HepG2 (cell line): ENCODE data around the gene CDAN1. TPM values are rescaled to one million over a fixed set of nuclear protein-coding genes. Genes with fewer than 3 reads are reported as not detected.
A peak's percentile ranks its signal among the peaks of the same experiment; 100 is the strongest.

Experiments used
- ATRX ChIP-seq: sonication (generic); formaldehyde crosslinking; IDR thresholded peaks from 2 replicates; pipeline ENCODE4 v1.4.0; 2020; ENCODE audit warnings: missing genetic modification reagents, borderline replicate concordance
- DDIT3 ChIP-seq: sonication (generic); formaldehyde crosslinking; IDR thresholded peaks from 2 replicates; pipeline ENCODE4 v1.4.0; 2020; ENCODE audit warnings: mild to moderate bottlenecking, missing genetic modification reagents
- ESRRA ChIP-seq: sonication (generic); formaldehyde crosslinking; IDR thresholded peaks from 2 replicates; pipeline ENCODE4 v1.5.1; 2020; ENCODE audit warnings: mild to moderate bottlenecking, low read depth, missing genetic modification reagents
- GTF3A ChIP-seq: sonication (generic); formaldehyde crosslinking; conservative IDR thresholded peaks from 2 replicates; pipeline ENCODE4 v1.4.0; 2020; ENCODE audit warnings: mild to moderate bottlenecking, missing genetic modification reagents
- KDM5A ChIP-seq: fragments of 200-600 bp; sonication (generic); IDR thresholded peaks from 2 replicates; pipeline ENCODE4 v1.7.0; 2018; ENCODE audit warnings: antibody characterized with exemption, mild to moderate bottlenecking, low read length, borderline replicate concordance
- NCOR1 ChIP-seq: fragments of 200-600 bp; sonication (generic); IDR thresholded peaks from 2 replicates; pipeline ENCODE4 v1.7.0; 2017; ENCODE audit warnings: antibody characterized with exemption, low read length, borderline replicate concordance
- PRDM4 ChIP-seq: sonication (generic); formaldehyde crosslinking; IDR thresholded peaks from 2 replicates; pipeline ENCODE4 v1.9.0; 2021; ENCODE audit warnings: missing genetic modification reagents, borderline replicate concordance
- REPIN1 ChIP-seq: sonication (generic); formaldehyde crosslinking; IDR thresholded peaks from 2 replicates; pipeline ENCODE4 v1.8.0; 2022; ENCODE audit warnings: missing genetic modification reagents, low read depth, mild to moderate bottlenecking, borderline replicate concordance
- RFXANK ChIP-seq: IDR thresholded peaks from 2 replicates; pipeline ENCODE4 v1.6.1; 2016
- SNRNP70 ChIP-seq: fragments of 200-400 bp; formaldehyde crosslinking; IDR thresholded peaks from 2 replicates; pipeline ENCODE4 v1.6.1; 2017; ENCODE audit warnings: mild to moderate bottlenecking, low read depth, low read length, moderate library complexity
- SPEN ChIP-seq: sonication (generic); formaldehyde crosslinking; IDR thresholded peaks from 2 replicates; pipeline ENCODE4 v1.5.1; 2020; ENCODE audit warnings: low read depth, mild to moderate bottlenecking, missing genetic modification reagents
- TEAD3 ChIP-seq: optimal IDR thresholded peaks from 2 replicates; pipeline ENCODE3; 2016; ENCODE audit warnings: borderline replicate concordance
- THAP11 ChIP-seq: IDR thresholded peaks from 2 replicates; pipeline ENCODE4 v1.6.1; 2016; ENCODE audit warnings: missing biosample characterization, missing genetic modification reagents
- ZFX ChIP-seq: sonication (generic); formaldehyde crosslinking; IDR thresholded peaks from 2 replicates; pipeline ENCODE4 v1.4.0; 2020; ENCODE audit warnings: mild to moderate bottlenecking, low read depth, missing genetic modification reagents, moderate library complexity
- ZNF282 ChIP-seq: fragments of 450-650 bp; IDR thresholded peaks from 2 replicates; pipeline ENCODE4 v1.6.1; 2018; ENCODE audit not compliant: partially characterized antibody
- ZNF30 ChIP-seq: sonication (generic); formaldehyde crosslinking; IDR thresholded peaks from 2 replicates; pipeline ENCODE4 v1.5.0; 2020; ENCODE audit warnings: mild to moderate bottlenecking, missing genetic modification reagents
- ZNF326 ChIP-seq: sonication (generic); formaldehyde crosslinking; IDR thresholded peaks from 2 replicates; pipeline ENCODE4 v1.4.0; 2020; ENCODE audit warnings: missing genetic modification reagents, borderline replicate concordance
- ZNF335 ChIP-seq: sonication (generic); formaldehyde crosslinking; IDR thresholded peaks from 2 replicates; pipeline ENCODE4 v1.4.0; 2020; ENCODE audit warnings: missing genetic modification reagents
- ZNF337 ChIP-seq: sonication (generic); formaldehyde crosslinking; IDR thresholded peaks from 2 replicates; pipeline ENCODE4 v1.5.1; 2020; ENCODE audit warnings: missing genetic modification reagents, low read depth, mild to moderate bottlenecking, borderline replicate concordance
- ZNF343 ChIP-seq: sonication (generic); formaldehyde crosslinking; IDR thresholded peaks from 2 replicates; pipeline ENCODE4 v1.4.0; 2020; ENCODE audit warnings: mild to moderate bottlenecking, missing genetic modification reagents
- ZNF891 ChIP-seq: sonication (generic); formaldehyde crosslinking; IDR thresholded peaks from 2 replicates; pipeline ENCODE4 v1.5.0; 2020; ENCODE audit warnings: mild to moderate bottlenecking, missing genetic modification reagents
- polyA plus RNA-seq, 8 experiments: library from polyadenylated mRNA; depleted of rRNA in 3 of 8; stranded (reverse) in 7 of 8; unstranded in 1 of 8; fragments of >200 nt; fragmentation: Illumina TruSeq in 4 of 8; extraction: Trizol in 4 of 8; gene quantifications; 2 replicates each; pipeline versions ENCODE4 v1.2.1 to v1.2.3, GENCODE V29; 2011 to 2016; ENCODE audit warnings: low read depth in 4 of 8, missing spikeins in 1 of 8, mixed read lengths in 1 of 8; ENCODE audit not compliant: insufficient read depth in 1 of 8
- total RNA-seq, 5 experiments: library from RNA; depleted of rRNA; stranded (reverse); fragments of >200 nt; fragmentation: Illumina TruSeq; extraction: Trizol; gene quantifications; 2 replicates each; pipeline ENCODE4 v1.2.3, GENCODE V29; 2016; ENCODE audit warnings: low read depth in 1 of 5
- TF ChIP-seq, protein P1 (sequence below): sonication (generic); formaldehyde crosslinking; IDR thresholded peaks from 2 replicates; pipeline ENCODE4 v1.4.0; 2020; ENCODE audit warnings: missing genetic modification reagents
- TF ChIP-seq, protein P2 (sequence below): sonication (generic); formaldehyde crosslinking; IDR thresholded peaks from 2 replicates; pipeline ENCODE4 v1.8.0; 2022; ENCODE audit warnings: mild to moderate bottlenecking, missing genetic modification reagents, borderline replicate concordance

The CDAN1 gene
- total and polyA plus RNA-seq, 2 of the 13 experiments (the other 11 are each of a cell fraction or from before 2014, with no cell fraction given), result 5.0 to 16.1 TPM

DNA sequence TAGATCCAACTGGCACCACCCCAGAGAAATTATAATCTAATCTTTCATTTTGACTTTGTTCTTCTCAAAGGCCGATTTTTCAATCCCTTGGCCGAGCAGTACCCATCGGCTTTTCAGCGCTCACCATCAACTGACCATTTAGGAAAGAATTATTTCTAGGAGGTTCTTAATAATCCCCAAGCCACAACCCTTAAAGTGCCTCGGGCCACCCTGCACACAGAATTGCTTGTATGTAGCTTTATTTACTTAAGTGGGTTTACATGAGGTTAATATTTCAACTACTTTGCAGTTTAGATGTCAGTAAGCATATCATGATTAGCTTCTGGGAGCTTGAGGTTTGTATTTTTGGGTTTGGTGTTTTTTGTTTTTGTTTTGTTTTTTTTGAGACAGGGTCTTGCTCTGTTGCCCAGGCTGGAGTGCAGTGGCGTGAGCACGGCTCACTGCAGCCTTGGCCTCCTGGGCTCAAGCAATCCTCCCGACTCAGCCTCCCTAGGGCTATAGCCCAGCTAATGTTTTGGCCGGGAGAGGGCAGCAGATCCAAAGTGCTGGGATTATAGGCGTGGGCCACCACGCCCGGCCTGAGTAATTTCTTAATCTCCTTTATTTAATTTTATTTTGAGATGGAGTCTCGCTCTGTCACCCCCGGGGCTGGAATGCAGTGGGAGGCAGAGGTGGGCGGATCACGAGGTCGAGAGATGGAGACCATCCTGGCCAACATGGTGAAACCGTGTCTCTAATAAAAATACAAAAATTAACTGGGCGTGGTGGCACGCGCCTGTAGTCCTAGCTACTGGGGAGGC lies 801 bp upstream of the CDAN1 start (continued):
- TF ChIP-seq, protein P1, sequence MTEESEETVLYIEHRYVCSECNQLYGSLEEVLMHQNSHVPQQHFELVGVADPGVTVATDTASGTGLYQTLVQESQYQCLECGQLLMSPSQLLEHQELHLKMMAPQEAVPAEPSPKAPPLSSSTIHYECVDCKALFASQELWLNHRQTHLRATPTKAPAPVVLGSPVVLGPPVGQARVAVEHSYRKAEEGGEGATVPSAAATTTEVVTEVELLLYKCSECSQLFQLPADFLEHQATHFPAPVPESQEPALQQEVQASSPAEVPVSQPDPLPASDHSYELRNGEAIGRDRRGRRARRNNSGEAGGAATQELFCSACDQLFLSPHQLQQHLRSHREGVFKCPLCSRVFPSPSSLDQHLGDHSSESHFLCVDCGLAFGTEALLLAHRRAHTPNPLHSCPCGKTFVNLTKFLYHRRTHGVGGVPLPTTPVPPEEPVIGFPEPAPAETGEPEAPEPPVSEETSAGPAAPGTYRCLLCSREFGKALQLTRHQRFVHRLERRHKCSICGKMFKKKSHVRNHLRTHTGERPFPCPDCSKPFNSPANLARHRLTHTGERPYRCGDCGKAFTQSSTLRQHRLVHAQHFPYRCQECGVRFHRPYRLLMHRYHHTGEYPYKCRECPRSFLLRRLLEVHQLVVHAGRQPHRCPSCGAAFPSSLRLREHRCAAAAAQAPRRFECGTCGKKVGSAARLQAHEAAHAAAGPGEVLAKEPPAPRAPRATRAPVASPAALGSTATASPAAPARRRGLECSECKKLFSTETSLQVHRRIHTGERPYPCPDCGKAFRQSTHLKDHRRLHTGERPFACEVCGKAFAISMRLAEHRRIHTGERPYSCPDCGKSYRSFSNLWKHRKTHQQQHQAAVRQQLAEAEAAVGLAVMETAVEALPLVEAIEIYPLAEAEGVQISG (CRISPR knock-in tag), result peak; percentile 41; the same call in 1 of the 2 replicates
- TF ChIP-seq ZNF335 (CRISPR knock-in tag), result no peak
- TF ChIP-seq ATRX (CRISPR knock-in tag), result no peak
- no peak for TF ChIP-seq RFXANK (CRISPR knock-in tag)
- TF ChIP-seq REPIN1, result 0 out of 2 replicates have a peak, but pooled peaks have one; percentile 44
- TF ChIP-seq TEAD3, result peak; percentile 43
- no peak for TF ChIP-seq PRDM4 (CRISPR knock-in tag)
- TF ChIP-seq ZNF343 (CRISPR knock-in tag), result no peak
- no peak for TF ChIP-seq ZFX (CRISPR knock-in tag)
- no peak for TF ChIP-seq SNRNP70
- no peak for TF ChIP-seq SPEN
- no peak for TF ChIP-seq ZNF282
- no peak for TF ChIP-seq GTF3A (CRISPR knock-in tag)
- no peak for TF ChIP-seq ZNF891 (CRISPR knock-in tag)
- TF ChIP-seq ZNF326 (CRISPR knock-in tag), result no peak
- TF ChIP-seq ZNF30 (CRISPR knock-in tag), result no peak
- TF ChIP-seq DDIT3 (CRISPR knock-in tag), result no peak
- TF ChIP-seq, protein P2, sequence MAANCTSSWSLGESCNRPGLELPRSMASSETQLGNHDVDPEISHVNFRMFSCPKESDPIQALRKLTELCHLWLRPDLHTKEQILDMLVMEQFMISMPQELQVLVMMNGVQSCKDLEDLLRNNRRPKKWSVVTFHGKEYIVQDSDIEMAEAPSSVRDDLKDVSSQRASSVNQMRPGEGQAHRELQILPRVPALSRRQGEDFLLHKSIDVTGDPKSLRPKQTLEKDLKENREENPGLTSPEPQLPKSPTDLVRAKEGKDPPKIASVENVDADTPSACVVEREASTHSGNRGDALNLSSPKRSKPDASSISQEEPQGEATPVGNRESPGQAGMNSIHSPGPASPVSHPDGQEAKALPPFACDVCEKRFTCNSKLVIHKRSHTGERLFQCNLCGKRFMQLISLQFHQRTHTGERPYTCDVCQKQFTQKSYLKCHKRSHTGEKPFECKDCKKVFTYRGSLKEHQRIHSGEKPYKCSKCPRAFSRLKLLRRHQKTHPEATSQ (CRISPR knock-in tag), result peak; percentile 59; the same call in 1 of the 2 replicates
- TF ChIP-seq ZNF337, result no peak
- TF ChIP-seq THAP11 (CRISPR knock-in tag), result no peak
- peak; percentile 29; the same call in 1 of the 2 replicates for TF ChIP-seq NCOR1
- 0 out of 2 replicates have a peak, but pooled peaks have one; percentile 21 for TF ChIP-seq KDM5A
- TF ChIP-seq ESRRA (CRISPR knock-in tag), result no peak
